Calu3 (cell line): ENCODE results near the gene FAM131C. TPM values are rescaled to one million over a fixed set of nuclear protein-coding genes. Genes with fewer than 3 reads are reported as not detected.

Experiments
- BruUV-seq: library from RNA; stranded (reverse); fragments of 400-500 nt; replicated peaks from 2 replicates; lab custom pipeline; 2021; lab: Mats Ljungman, UMichigan
- CTCF ChIA-PET: fragments of 300-600 bp; sonication (Branson Sonifier 250); formaldehyde crosslinking; loops from one replicate; lab custom pipeline; 2022; ENCODE audit warnings: antibody characterized with exemption; lab: Charles Lee
- DNase-seq: peaks from one replicate; pipeline ENCODE4 v3.0.0; 2022
- H3K27ac Mint-ChIP-seq: one replicate; pipeline ENCODE4 v1.8.0; 2022; ENCODE audit warnings: mixed read lengths; ENCODE audit not compliant: unreplicated experiment
- H3K27me3 Mint-ChIP-seq: one replicate; pipeline ENCODE4 v1.8.0; 2022; ENCODE audit warnings: mixed read lengths; ENCODE audit not compliant: unreplicated experiment
- H3K36me3 Mint-ChIP-seq: one replicate; pipeline ENCODE4 v1.8.0; 2022; ENCODE audit warnings: mild to moderate bottlenecking, moderate library complexity, mixed read lengths; ENCODE audit not compliant: insufficient read depth, unreplicated experiment
- H3K4me1 Mint-ChIP-seq: one replicate; pipeline ENCODE4 v1.8.0; 2022; ENCODE audit warnings: mild to moderate bottlenecking, low read depth, mixed read lengths; ENCODE audit not compliant: unreplicated experiment
- H3K4me3 Mint-ChIP-seq: one replicate; pipeline ENCODE4 v1.8.0; 2022; ENCODE audit warnings: mild to moderate bottlenecking, low read depth, moderate library complexity, mixed read lengths; ENCODE audit not compliant: unreplicated experiment
- H3K9me3 Mint-ChIP-seq: one replicate; pipeline ENCODE4 v1.8.0; 2022; ENCODE audit warnings: low read depth, mixed read lengths; ENCODE audit not compliant: unreplicated experiment
- intact Hi-C: fragments of 100-400 bp; cut with micrococcal nuclease; formaldehyde crosslinking; loops from one replicate; pipeline ENCODE4 v1.10.0; 2022; ENCODE audit not compliant: unreplicated experiment
- total RNA-seq: library from RNA; stranded (reverse); gene quantifications from 2 replicates; pipeline ENCODE4 v1.2.3, GENCODE V29; 2022
- TF ChIP-seq, protein P1 (sequence below): fragments of 200-600 bp; IDR thresholded peaks from one replicate; pipeline ENCODE4 v1.8.0; 2022; ENCODE audit warnings: antibody characterized with exemption; ENCODE audit not compliant: unreplicated experiment

Gene FAM131C
- total RNA-seq, 1 experiment from 2014 or later = 0.94 TPM

DNA sequence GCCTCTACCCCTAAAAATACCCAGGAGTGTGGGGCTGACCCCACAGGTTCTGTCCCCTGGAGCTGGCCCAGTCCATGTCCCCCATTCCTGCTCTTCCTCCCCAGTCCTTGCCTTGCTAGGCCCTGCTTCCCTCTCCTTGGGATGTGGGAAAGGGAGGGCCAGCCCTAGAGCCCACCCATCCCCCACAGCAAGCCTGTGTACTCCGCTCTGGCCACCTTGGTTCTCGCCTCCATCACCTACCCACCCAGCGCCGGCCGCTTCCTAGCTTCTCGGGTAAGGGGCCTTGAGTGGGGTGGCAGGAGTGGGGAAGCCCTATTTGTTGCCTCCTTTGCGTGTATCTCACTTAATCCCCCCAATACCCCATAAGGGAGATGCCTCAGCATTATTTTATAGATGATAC, 23.1 kb downstream of the FAM131C start:
- CTCF ChIA-PET = interaction anchor here (0.5 kb wide), 1 partner anchor 294 kb away, joined by 3 read pairs; no protein-coding TSS in a partner anchor
- H3K9me3 Mint-ChIP-seq = no peaks in the 10 kb centered on the region
- DNase-seq = no peak
- no TSS peak for BruUV-seq
- no peaks in the 10 kb centered on the region for H3K4me1 Mint-ChIP-seq
- TF ChIP-seq, protein P1, sequence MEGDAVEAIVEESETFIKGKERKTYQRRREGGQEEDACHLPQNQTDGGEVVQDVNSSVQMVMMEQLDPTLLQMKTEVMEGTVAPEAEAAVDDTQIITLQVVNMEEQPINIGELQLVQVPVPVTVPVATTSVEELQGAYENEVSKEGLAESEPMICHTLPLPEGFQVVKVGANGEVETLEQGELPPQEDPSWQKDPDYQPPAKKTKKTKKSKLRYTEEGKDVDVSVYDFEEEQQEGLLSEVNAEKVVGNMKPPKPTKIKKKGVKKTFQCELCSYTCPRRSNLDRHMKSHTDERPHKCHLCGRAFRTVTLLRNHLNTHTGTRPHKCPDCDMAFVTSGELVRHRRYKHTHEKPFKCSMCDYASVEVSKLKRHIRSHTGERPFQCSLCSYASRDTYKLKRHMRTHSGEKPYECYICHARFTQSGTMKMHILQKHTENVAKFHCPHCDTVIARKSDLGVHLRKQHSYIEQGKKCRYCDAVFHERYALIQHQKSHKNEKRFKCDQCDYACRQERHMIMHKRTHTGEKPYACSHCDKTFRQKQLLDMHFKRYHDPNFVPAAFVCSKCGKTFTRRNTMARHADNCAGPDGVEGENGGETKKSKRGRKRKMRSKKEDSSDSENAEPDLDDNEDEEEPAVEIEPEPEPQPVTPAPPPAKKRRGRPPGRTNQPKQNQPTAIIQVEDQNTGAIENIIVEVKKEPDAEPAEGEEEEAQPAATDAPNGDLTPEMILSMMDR = no peak
- intact Hi-C loops = no loop called here
- no peak overlapping the region for H3K27ac Mint-ChIP-seq
- H3K4me3 Mint-ChIP-seq = no peak overlapping the region
- peaks cover 4% of the 10 kb centered on the region for H3K36me3 Mint-ChIP-seq
- no peaks in the 10 kb centered on the region for H3K27me3 Mint-ChIP-seq

DNA sequence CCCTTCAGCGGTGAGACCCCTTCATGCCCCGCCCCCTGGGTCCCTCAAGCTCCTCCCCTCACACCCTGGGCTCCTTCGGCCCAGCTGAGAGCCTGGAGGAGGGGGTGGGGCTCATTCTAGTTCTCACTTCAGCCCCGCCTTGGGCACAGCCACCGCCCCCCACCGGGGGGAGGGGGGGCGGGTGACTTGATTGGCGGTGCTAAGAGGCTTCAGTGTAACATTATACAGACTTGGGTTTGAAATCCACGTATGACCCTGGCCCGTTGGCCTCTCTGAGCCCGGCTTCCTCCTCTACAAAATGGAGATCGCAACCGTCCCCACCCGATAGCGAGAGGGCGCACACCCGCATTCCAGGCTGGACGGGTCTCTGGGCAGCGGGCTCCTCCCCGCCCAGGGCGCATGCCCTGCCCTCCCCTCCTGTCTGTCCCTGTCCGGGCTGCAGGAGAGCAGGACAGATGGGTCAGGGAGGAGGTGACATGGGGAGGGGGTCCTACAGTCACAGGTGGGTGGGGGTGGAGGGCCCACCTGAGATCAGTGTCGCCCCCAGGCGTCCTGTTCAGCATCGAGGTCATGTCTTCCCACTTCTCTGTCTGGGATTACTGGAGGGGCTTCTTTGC, 24.8 kb downstream of the FAM131C start:
- Mint-ChIP-seq H3K36me3 (peaks cover 4% of the 10 kb centered on the region), H3K27ac (no peak overlapping the region), H3K27me3 (no peaks in the 10 kb centered on the region), H3K4me3 (peak overlapping the region; percentile 65), H3K9me3 (no peaks in the 10 kb centered on the region), H3K4me1 (no peaks in the 10 kb centered on the region)
- DNase-seq = peak; percentile 44
- no TSS peak for BruUV-seq
- intact Hi-C loops = no loop called here
- TF ChIP-seq, protein P1 = no peak
- CTCF ChIA-PET = no interaction called here

DNA sequence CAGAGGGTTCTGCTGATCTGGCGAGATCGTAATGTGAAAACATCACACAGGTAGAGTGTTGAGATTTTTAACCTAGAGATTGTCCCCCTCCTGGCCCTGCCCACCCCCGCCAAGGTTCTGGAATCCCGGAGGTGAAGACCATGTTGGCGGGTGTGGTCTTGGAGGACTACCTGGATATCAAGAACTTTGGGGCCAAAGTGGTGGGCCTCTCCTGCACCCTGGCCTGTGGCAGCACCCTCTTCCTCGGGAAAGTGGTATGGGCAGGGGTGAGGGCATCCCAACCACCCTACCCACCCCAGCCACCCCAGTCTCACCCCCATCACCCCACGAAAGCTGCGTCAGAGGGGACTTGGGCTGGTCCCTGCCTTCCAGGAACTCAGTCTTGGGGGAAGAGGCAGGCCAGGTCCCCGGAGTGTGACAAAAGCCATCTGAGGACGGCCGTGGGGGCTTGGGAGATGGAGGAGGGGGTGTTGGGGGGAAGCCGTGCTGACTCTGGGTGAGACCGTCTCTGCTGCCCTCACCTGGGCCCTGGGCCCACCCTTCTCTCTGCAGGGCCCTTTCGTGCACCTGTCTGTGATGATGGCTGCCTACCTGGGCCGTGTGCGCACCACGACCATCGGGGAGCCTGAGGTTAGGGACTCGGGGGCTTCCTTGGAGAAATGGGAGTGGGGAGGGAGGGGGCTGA, 25.5 kb downstream of the FAM131C start:
- Mint-ChIP-seq H3K9me3 (no peaks in the 10 kb centered on the region), H3K36me3 (peaks cover 4% of the 10 kb centered on the region), H3K4me1 (no peaks in the 10 kb centered on the region), H3K27me3 (no peaks in the 10 kb centered on the region), H3K27ac (no peak overlapping the region), H3K4me3 (no peak overlapping the region)
- DNase-seq = no peak
- no TSS peak for BruUV-seq
- TF ChIP-seq, protein P1 = no peak
- intact Hi-C loops = no loop called here
- CTCF ChIA-PET = no interaction called here

DNA sequence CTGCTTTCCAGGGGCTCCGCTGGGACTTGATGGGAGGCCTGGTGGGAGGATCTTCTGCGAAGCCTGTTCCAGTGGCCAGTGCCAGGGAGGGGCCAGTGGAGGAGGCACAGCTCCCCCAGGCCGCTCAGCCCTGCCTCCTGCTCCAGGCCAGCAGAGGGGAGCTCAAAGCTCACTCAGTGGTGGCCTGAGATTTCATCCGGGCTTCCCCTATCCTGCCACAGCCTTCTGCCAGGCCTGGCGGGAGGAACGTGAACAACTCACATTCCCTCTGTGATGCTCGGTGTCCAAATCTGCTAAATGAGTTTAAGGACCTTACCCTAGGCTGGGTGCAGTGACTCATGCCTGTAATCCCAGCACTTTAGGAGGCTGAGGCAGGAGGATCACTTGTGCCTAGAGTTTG, 26.6 kb downstream of the FAM131C start:
- no TSS peak for BruUV-seq
- CTCF ChIA-PET = no interaction called here

More for the DNA sequence above, 26.6 kb downstream of the FAM131C start:
- intact Hi-C loops = no loop called here
- Mint-ChIP-seq H3K4me3 (no peak overlapping the region), H3K27me3 (peaks cover 7% of the 10 kb centered on the region), H3K36me3 (peaks cover 4% of the 10 kb centered on the region), H3K9me3 (no peaks in the 10 kb centered on the region), H3K4me1 (no peaks in the 10 kb centered on the region), H3K27ac (no peak overlapping the region)
- TF ChIP-seq, protein P1 = no peak
- no peak for DNase-seq
